Endothelial cell of umbilical vein (primary cell): ENCODE measurements around the gene LILRA2. TPM values are rescaled to one million over a fixed set of nuclear protein-coding genes. Genes with fewer than 3 reads are reported as not detected.

Experiments used
- BruUV-seq: library from RNA; stranded (reverse); fragments of 400-500 nt; replicated peaks from 2 replicates; lab custom pipeline; 2021; lab: Mats Ljungman, UMichigan
- CTCF ChIA-PET: fragments of 300-600, 350-600 bp; sonication (Branson Sonifier 250); formaldehyde crosslinking; loops from one replicate; lab custom pipeline; 2021; ENCODE audit warnings: antibody characterized with exemption, inconsistent platforms; lab: Charles Lee
- POLR2A ChIA-PET: fragments of 300-600, 350-600 bp; sonication (Branson Sonifier 250); formaldehyde crosslinking; loops from one replicate; lab custom pipeline; 2021; ENCODE audit warnings: antibody characterized with exemption, inconsistent platforms; lab: Charles Lee
- DNase-seq: peaks from one replicate; pipeline ENCODE4 v3.0.0-alpha.2; 2011; ENCODE audit warnings: low read depth, low spot score
- FAIRE-seq: peaks from 2 replicates; lab custom pipeline; 2011; peaks lifted over from hg19 to GRCh38; lab: Jason Lieb, UNC
- H2AFZ ChIP-seq: 2 replicates; pipeline ENCODE4 v1.6.0; 2012; ENCODE audit warnings: low read depth, low read length, control low read depth, inconsistent platforms
- H3K27ac ChIP-seq: 2 replicates; pipeline ENCODE4 v1.5.1; 2011; ENCODE audit warnings: low read depth, mild to moderate bottlenecking, control low read depth, low read length, moderate library complexity; ENCODE audit not compliant: insufficient read depth
- H3K27me3 ChIP-seq, 2 experiments: 2 replicates each; pipeline versions ENCODE4 v1.6.0 to v1.6.1; 2011; ENCODE audit warnings: low read length in 2 of 2, mixed read lengths in 1 of 2; ENCODE audit not compliant: control insufficient read depth in 2 of 2, insufficient read depth in 2 of 2
- H3K36me3 ChIP-seq, 2 experiments: 2 replicates in 1 of 2; 3 replicates in 1 of 2; pipeline ENCODE4 v1.5.1; 2011; ENCODE audit warnings: low read length in 2 of 2, mild to moderate bottlenecking in 1 of 2, moderate library complexity in 1 of 2; ENCODE audit not compliant: control insufficient read depth in 2 of 2, insufficient read depth in 2 of 2; ENCODE audit errors: extremely low read depth in 1 of 2
- H3K4me1 ChIP-seq: 3 replicates; pipeline ENCODE4 v1.5.1; 2011; ENCODE audit warnings: mild to moderate bottlenecking, low read length; ENCODE audit not compliant: control insufficient read depth, insufficient read depth; ENCODE audit errors: extremely low read depth
- H3K4me2 ChIP-seq: 2 replicates; pipeline ENCODE4 v1.6.1; 2011; ENCODE audit warnings: low read length, control low read depth, mixed read lengths; ENCODE audit not compliant: insufficient read depth
- H3K4me3 ChIP-seq, 3 experiments: fragments of 200-600 bp in 1 of 3; sonication (generic), shearing (Covaris generic) in 1 of 3; replicated peaks in 1 of 3; 2 replicates each; pipeline ENCODE4 v1.5.1; 2011 to 2016; ENCODE audit warnings: control low read depth in 3 of 3, low read length in 3 of 3, mild to moderate bottlenecking in 2 of 3, inconsistent platforms in 1 of 3, low read depth in 1 of 3, moderate library complexity in 1 of 3; ENCODE audit not compliant: insufficient read depth in 1 of 3
- H3K79me2 ChIP-seq: 2 replicates; pipeline ENCODE4 v1.6.0; 2012; ENCODE audit warnings: low read length, inconsistent platforms; ENCODE audit not compliant: control insufficient read depth, insufficient read depth
- H3K9ac ChIP-seq: replicated peaks from 2 replicates; pipeline ENCODE3; 2011; ENCODE audit warnings: low read length, control low read depth; ENCODE audit not compliant: insufficient read depth; ENCODE audit errors: extremely low read depth
- H3K9me1 ChIP-seq: replicated peaks from 3 replicates; pipeline ENCODE4 v1.6.0; 2011; ENCODE audit warnings: mild to moderate bottlenecking, low read length; ENCODE audit not compliant: control insufficient read depth, insufficient read depth; ENCODE audit errors: extremely low read depth
- H3K9me3 ChIP-seq: replicated peaks from 2 replicates; pipeline ENCODE4 v1.5.1; 2012; ENCODE audit warnings: low read length, inconsistent platforms; ENCODE audit not compliant: control insufficient read depth, insufficient read depth
- H4K20me1 ChIP-seq: replicated peaks from 2 replicates; pipeline ENCODE3; 2011; ENCODE audit warnings: mild to moderate bottlenecking, low read length; ENCODE audit not compliant: control insufficient read depth, insufficient read depth; ENCODE audit errors: extremely low read depth
- CTCF ChIP-seq, 2 donors: IDR thresholded peaks; 1 replicate in 1 of 2; 2 replicates in 1 of 2; pipeline ENCODE4 v1.5.1; 2011; ENCODE audit warnings: low read length in 2 of 2, mild to moderate bottlenecking in 2 of 2, moderate library complexity in 2 of 2, control low read depth in 1 of 2, inconsistent platforms in 1 of 2, low read depth in 1 of 2; ENCODE audit not compliant: insufficient read depth in 1 of 2; ENCODE audit errors: extremely low read depth in 1 of 2
- EZH2 ChIP-seq: IDR thresholded peaks from 2 replicates; pipeline ENCODE4 v1.6.1; 2012; ENCODE audit warnings: borderline replicate concordance, low read depth, mild to moderate bottlenecking, moderate library complexity, low read length, inconsistent platforms; ENCODE audit not compliant: severe bottlenecking
- FOS ChIP-seq: IDR thresholded peaks from 2 replicates; pipeline ENCODE4 v1.6.1; 2011; ENCODE audit warnings: mild to moderate bottlenecking, low read length, moderate library complexity, borderline replicate concordance; ENCODE audit not compliant: insufficient read depth
- GATA2 ChIP-seq: IDR thresholded peaks from 2 replicates; pipeline ENCODE4 v1.7.0; 2011; ENCODE audit warnings: low read depth, mild to moderate bottlenecking, moderate library complexity, mixed read lengths, low read length; ENCODE audit not compliant: insufficient read length, insufficient read depth
- JUN ChIP-seq: IDR thresholded peaks from 2 replicates; pipeline ENCODE4 v1.6.1; 2011; ENCODE audit warnings: borderline replicate concordance, low read depth; ENCODE audit not compliant: insufficient read length, insufficient read depth
- MAX ChIP-seq: IDR thresholded peaks from 2 replicates; pipeline ENCODE4 v1.6.1; 2011; ENCODE audit not compliant: insufficient read depth, insufficient read length
- MYC ChIP-seq: IDR thresholded peaks from one replicate; pipeline ENCODE4 v1.6.1; 2011; ENCODE audit warnings: mild to moderate bottlenecking, low read depth, low read length
- POLR2AphosphoS5 ChIP-seq: IDR thresholded peaks from 2 replicates; pipeline ENCODE4 v1.6.1; 2012; ENCODE audit warnings: low read depth, mild to moderate bottlenecking, control low read depth, low read length, moderate library complexity; ENCODE audit not compliant: insufficient read depth
- dilution Hi-C: fragments of 300-500 bp; cut with MboI; formaldehyde crosslinking; loops from one replicate; pipeline ENCODE4 v1.15.0; 2019; ENCODE audit warnings: low sequenced_read_pairs; ENCODE audit not compliant: extremely low pct_ligation_motif_present
- intact Hi-C: fragments of 100-400 bp; cut with micrococcal nuclease; formaldehyde crosslinking; loops from one replicate; pipeline ENCODE4 v1.10.0; 2022
- polyA plus RNA-seq, 4 experiments: library from polyadenylated mRNA; depleted of rRNA in 3 of 4; stranded (reverse) in 3 of 4; unstranded in 1 of 4; fragments of >200 nt; gene quantifications; 2 replicates each; pipeline versions ENCODE4 v1.2.1 to v1.2.3, GENCODE V29; 2011 to 2012; ENCODE audit warnings: missing spikeins in 1 of 4
- total RNA-seq: library from RNA; stranded (reverse); gene quantifications from 2 replicates; pipeline ENCODE4 v1.2.3, GENCODE V29; 2021

The LILRA2 gene
- total and polyA plus RNA-seq, 2 donors (not counting 3 experiments of a cell fraction or from before 2014, with no cell fraction given), result not detected

- H4K20me1 ChIP-seq, result no peaks in the 10 kb centered on the region
- no peak overlapping the region for H2AFZ ChIP-seq
- no peaks in the 10 kb centered on the region for H3K36me3 ChIP-seq
- FAIRE-seq (no peak), DNase-seq (no peak)
- intact Hi-C loops (no loop called here), dilution Hi-C loops (no loop called here)
- H3K4me3 ChIP-seq, result no peak overlapping the region
- no TSS peak for BruUV-seq
- H3K9me3 ChIP-seq, result no peaks in the 10 kb centered on the region
- no peaks in the 10 kb centered on the region for H3K9me1 ChIP-seq
- no peaks in the 10 kb centered on the region for H3K4me1 ChIP-seq
- no peaks in the 10 kb centered on the region for H3K79me2 ChIP-seq
- POLR2A ChIA-PET, result no interaction called here
- no peak overlapping the region for H3K4me2 ChIP-seq
- no peaks in the 10 kb centered on the region for H3K27me3 ChIP-seq
- no peak overlapping the region for H3K9ac ChIP-seq
- no peak for TF ChIP-seq EZH2
- TF ChIP-seq MYC, result no peak
- no peak for TF ChIP-seq CTCF (IDR thresholded peaks at IDR 0.05; ENCODE audit: extremely low read depth in 1 of 2, insufficient read depth in 1 of 2, low read depth in 1 of 2, low read length in 2 of 2)
- no peak for TF ChIP-seq POLR2AphosphoS5
- H3K27ac ChIP-seq, result no peak overlapping the region
- CTCF ChIA-PET, result no interaction called here
Observed at GRCh38 chr19:54534156-54534555, 39.4 kb upstream of the LILRA2 start.

- Histone ChIP-seq H2AFZ (no peak overlapping the region), H3K9me1 (no peaks in the 10 kb centered on the region), H3K36me3 (no peaks in the 10 kb centered on the region), H3K9me3 (no peaks in the 10 kb centered on the region), H3K4me3 (no peak overlapping the region), H3K4me1 (no peaks in the 10 kb centered on the region), H3K79me2 (no peaks in the 10 kb centered on the region), H3K4me2 (no peak overlapping the region), H3K9ac (no peak overlapping the region), H4K20me1 (no peaks in the 10 kb centered on the region), H3K27ac (no peak overlapping the region), H3K27me3 (no peaks in the 10 kb centered on the region)
- no TSS peak for BruUV-seq
- DNase-seq (no peak), FAIRE-seq (no peak)
- TF ChIP-seq CTCF (IDR thresholded peaks at IDR 0.05; ENCODE audit: extremely low read depth in 1 of 2, insufficient read depth in 1 of 2, low read depth in 1 of 2, low read length in 2 of 2) (no peak), GATA2 (no peak), JUN (no peak), MAX (no peak), FOS (no peak), EZH2 (no peak), MYC (no peak), POLR2AphosphoS5 (no peak)
- dilution Hi-C loops, result no loop called here
- intact Hi-C loops, result no loop called here
- ChIA-PET POLR2A (no interaction called here), CTCF (no interaction called here)
Observed at GRCh38 chr19:54535601-54536000, 38.0 kb upstream of the LILRA2 start.
